ENCODE data around the gene RBM4.
"Not testable (repeated sequence)": the region's sequence is repeated elsewhere in the genome, so short reads cannot be mapped to it uniquely, and the experiment has no call there.

The RBM4 gene

DNA sequence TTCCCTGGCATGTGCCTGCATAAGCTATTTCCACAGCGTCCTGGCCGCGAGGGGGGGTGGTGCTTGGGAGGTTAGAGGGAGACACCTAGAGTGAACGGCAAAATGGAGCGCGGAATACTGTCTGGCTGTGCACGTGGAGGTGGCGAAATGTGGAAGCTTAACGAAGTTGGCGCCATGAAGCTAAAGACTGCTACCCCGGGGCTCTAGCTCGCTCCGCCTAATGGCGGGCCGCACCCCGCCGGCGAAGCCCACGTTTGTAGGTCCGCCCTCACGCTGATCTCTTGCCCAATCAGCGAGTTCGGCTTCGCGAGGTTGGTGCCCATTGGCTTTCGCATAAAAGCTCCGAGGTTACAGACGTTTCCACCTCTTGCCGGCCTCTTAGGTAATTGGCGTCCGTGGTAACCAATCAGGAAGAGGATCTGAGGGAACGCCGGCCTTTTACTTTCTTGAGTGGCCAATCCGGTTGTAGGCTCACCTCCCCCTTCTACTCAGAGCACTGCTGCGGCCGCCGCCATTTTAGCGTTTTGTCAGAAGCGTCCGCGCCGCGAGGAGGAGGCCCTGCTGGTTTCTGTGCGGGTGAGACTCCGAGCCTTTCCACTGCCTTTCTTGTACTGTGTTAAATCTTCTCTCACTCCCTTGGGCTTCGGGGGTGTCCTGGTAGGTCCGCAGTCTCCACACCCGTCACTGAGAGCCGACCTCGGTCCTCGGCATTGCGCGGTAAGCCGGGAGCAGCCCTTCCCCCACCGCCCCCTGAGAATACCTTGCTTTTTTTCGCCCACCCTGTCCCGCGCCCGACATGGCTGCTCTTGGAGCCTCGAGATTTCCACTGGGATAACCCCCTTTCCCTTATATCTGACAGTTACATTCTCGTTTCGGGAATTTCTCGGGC is at the start of gene RBM4:
Gene RBM4, plus strand, starts transcription at position 527 of the 889 bp plus-strand sequence. CDS start 1,009 bp downstream, outside the sequence.
- peak; percentile 74 to 96 (median 90) for DNase-seq (ENCODE audit: low read depth in 3 of 3, low spot score in 1 of 3)

GRCh38 chr11:66589315-66589714 is 49.2 kb upstream of the RBM4 start:
- DNase-seq (ENCODE audit: low read depth in 3 of 3, low spot score in 1 of 3): not testable (repeated sequence)

- DNase-seq (ENCODE audit: low read depth in 3 of 3, low spot score in 1 of 3): no peak
Measured at GRCh38 chr11:66589996-66590675, 48.4 kb upstream of the RBM4 start.

DNA sequence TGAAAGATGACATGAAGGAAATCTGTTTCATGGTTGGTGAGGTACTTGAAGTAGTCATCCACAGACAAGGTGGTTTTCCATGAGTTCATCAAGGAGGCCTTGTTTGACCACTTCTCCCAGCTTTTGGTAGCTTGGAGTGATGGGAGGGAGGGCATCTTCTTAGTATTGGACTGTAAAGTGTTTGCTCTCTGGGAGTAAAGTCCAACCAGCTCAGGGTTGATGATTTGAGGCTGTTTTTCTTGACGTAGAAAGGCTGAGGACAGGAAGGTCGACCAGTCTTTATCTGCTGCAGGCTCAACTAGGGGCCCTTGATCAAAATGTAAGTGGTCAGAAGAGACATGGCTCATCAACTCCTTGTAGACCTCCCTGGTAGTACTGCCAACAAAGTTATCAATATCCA is 47.3 kb upstream of the RBM4 start:
- DNase-seq (ENCODE audit: low read depth in 3 of 3, low spot score in 1 of 3): no peak

DNA sequence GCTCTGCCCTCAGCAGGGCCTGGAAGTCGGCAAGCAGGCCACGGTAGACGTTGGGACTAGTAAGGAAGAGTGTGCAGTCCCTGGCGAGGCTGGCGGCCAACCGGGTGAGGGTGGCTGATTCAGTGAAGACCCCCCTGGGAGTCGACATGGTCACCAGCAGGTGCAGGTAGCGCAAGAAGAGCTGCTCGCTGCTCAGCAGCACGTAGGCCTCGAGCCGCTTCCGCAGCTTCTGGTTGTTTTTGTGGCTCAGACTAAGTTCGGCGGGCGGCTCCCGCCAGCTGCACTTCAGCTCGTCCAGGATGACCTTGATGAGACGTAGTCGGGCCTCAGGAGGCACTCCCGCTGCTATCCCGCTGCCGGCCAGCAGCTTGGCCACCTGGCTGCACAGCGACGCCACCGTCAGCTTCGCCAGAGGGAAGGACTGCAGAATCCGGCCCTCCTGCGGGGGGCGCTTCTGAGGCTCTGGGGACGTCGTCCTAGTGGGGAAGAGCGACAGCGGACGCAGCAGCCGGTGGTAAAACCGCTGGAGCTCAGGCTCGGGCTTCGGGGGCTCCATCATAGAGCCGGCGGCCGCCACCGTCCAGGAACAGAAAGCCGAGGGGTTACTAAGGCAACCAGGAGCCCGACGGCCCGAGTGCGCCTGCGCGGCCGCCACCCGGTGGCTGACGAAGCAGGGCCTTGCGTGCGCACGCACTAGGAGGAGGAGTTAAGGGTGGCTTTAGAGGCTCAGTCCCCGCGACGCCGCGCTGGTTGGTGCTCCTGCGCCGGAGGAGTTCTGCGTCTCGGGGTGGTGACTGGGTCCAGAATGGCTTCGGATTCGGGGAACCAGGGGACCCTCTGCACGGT is 45.8 kb upstream of the RBM4 start, which contains the start of the genes CCDC87 and CCS:
Gene CCDC87, minus strand, starts transcription at position 607 of the 846 bp plus-strand sequence. Its CDS starts 48 bp downstream, at position 559.
Gene CCS, plus strand, starts transcription at position 729 of the 846 bp plus-strand sequence. Its CDS starts 77 bp downstream, at position 806.
- DNase-seq (ENCODE audit: low read depth in 3 of 3, low spot score in 1 of 3): peak; percentile 96 to 98 (median 97)

GRCh38 chr11:66593303-66593635 is 45.2 kb upstream of the RBM4 start:
- no peak for DNase-seq (ENCODE audit: low read depth in 3 of 3, low spot score in 1 of 3)

- no peak for DNase-seq (ENCODE audit: low read depth in 3 of 3, low spot score in 1 of 3)
Measured at GRCh38 chr11:66593650-66594049, 44.9 kb upstream of the RBM4 start.

- DNase-seq (ENCODE audit: low read depth in 3 of 3, low spot score in 1 of 3): no peak
Measured at GRCh38 chr11:66595245-66595904, 43.1 kb upstream of the RBM4 start.

- no peak for DNase-seq (ENCODE audit: low read depth in 3 of 3, low spot score in 1 of 3)
Measured at GRCh38 chr11:66598993-66599392, 39.5 kb upstream of the RBM4 start.

GRCh38 chr11:66600219-66600618 is 38.3 kb upstream of the RBM4 start:
- DNase-seq (ENCODE audit: low read depth in 3 of 3, low spot score in 1 of 3): no peak

- DNase-seq (ENCODE audit: low read depth in 3 of 3, low spot score in 1 of 3): no peak
Measured at GRCh38 chr11:66600631-66601233, 37.8 kb upstream of the RBM4 start.

DNA sequence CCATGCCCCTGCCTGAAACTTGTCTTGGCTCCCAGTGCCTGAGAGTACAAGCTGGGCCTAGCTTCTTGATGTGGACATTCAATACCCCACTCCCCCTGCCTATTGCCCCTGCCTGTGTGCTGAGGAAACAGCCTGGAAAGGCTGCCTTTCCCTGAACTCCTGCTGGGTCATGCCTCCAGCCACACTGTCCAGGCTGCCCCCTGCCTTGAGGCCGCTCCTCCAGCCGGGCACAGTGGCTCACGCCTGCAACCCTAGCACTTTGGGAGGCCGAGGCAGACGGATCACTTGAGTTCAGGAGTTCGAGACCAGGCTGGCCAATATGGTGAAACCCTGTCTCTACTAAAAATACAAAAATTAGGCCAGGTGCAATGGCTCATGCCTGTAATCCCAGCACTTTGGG is 35.4 kb upstream of the RBM4 start:
- DNase-seq (ENCODE audit: low read depth in 3 of 3, low spot score in 1 of 3): no peak

DNA sequence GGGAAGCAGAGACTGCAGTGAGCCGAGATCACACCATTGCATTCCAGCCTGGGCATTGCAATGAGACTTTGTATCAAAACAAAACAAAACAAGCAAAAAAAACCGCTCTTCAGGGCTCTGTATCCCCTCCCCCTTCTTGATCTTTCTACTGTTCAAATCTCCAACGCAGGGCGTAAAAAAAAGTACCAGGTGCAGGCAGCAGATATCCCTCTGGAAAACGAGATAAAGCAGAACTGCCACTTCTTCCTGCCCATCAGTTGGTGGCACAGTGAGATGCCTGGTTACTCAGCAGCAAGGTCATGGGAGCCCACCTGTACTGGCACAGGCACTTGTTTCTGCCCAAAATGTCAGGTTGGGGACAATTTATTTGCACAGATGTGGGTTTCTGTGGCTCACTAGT is 34.3 kb upstream of the RBM4 start:
- DNase-seq (ENCODE audit: low read depth in 3 of 3, low spot score in 1 of 3): no peak

- DNase-seq (ENCODE audit: low read depth in 3 of 3, low spot score in 1 of 3): not testable (repeated sequence)
Measured at GRCh38 chr11:66606608-66607007, 31.9 kb upstream of the RBM4 start.

DNA sequence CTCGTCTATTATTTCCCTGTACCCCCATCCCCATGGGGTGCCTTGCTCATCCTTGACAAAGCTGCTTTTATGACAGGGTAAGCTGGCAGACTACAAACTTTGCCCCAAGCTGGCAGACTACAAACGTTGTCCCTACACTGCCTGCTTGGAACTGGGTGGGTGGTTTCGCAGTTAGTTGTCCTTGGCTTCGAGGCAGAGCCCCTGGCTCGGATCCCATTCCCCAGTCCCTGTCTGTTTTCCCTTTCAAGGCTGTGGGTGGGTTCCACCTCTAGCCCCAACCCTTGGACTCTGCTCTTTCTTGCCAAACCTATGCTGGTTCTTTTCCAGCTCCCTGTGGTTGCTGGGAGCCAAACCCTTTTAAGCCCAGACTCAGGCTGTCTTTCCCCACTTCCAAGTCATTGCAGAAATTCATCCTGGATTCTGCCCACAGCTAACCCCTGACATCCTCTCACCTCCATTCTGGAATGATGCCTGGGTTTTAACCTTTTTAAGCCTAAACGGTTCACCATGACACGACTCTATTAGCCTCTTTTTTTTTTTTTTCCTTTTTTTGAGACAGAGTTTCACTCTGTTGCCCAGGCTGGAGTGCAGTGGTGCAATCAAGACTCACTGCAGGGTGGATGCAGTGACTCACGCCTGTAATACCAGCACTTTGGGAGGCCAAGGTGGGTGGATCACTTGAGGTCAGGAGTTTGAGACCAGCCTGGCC is 31.2 kb upstream of the RBM4 start:
- no peak for DNase-seq (ENCODE audit: low read depth in 3 of 3, low spot score in 1 of 3)

GRCh38 chr11:66609721-66610617 is 28.5 kb upstream of the RBM4 start:
- no peak for DNase-seq (ENCODE audit: low read depth in 3 of 3, low spot score in 1 of 3)

GRCh38 chr11:66612458-66612857 is 26.0 kb upstream of the RBM4 start:
- DNase-seq (ENCODE audit: low read depth in 3 of 3, low spot score in 1 of 3): no peak

DNA sequence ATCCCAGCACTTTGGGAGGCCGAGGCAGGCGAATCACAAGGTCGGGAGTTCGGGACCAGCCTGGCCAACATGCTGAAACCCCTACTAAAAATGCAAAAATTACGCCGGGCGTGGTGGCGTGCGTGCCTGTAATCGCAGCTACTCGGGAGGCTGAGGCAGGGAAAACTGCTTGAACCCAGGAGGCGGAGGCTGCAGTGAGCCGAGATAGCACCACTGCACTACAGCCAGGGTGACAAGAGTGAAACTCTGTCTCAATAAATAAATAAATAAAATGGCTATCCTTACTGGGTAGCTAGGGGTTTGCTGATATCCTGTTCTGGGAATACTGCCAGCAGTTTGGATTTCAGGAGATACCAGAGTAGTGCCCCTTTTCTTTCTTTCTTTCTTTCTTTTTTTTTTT is 24.4 kb upstream of the RBM4 start:
- DNase-seq (ENCODE audit: low read depth in 3 of 3, low spot score in 1 of 3): no peak

All from stimulated activated CD4-positive, alpha-beta T cell treated with anti-CD3 and anti-CD28 coated beads, TNF-alpha, amount 100 ng/mL, for 1 hour (primary cell).